PC-9 (cell line): ENCODE measurements around the gene STAT4.
A peak's percentile ranks its signal among the peaks of the same experiment; 100 is the strongest.

Experiments
- CTCF ChIP-seq: fragments of 200-600 bp; sonication (generic); conservative IDR thresholded peaks from 2 replicates; pipeline ENCODE4 v1.6.1; 2017; ENCODE audit warnings: mixed run types, antibody characterized with exemption, mild to moderate bottlenecking, moderate library complexity
- EZH2 ChIP-seq: fragments of 200-600 bp; sonication (generic); IDR thresholded peaks from 2 replicates; pipeline ENCODE4 v1.8.0; 2017; ENCODE audit warnings: antibody characterized with exemption, low read depth

GRCh38 chr2:191051825-191052778, 98.7 kb downstream of the STAT4 start:
- peak; percentile 73 for TF ChIP-seq CTCF
- TF ChIP-seq EZH2: no peak
